ENCODE data around the gene UNC13A. TPM values are rescaled to one million over a fixed set of nuclear protein-coding genes. Genes with fewer than 3 reads are reported as not detected.

The UNC13A gene
- polyA plus RNA-seq, 3 donors = 0.01 TPM; not detected in 2

DNA sequence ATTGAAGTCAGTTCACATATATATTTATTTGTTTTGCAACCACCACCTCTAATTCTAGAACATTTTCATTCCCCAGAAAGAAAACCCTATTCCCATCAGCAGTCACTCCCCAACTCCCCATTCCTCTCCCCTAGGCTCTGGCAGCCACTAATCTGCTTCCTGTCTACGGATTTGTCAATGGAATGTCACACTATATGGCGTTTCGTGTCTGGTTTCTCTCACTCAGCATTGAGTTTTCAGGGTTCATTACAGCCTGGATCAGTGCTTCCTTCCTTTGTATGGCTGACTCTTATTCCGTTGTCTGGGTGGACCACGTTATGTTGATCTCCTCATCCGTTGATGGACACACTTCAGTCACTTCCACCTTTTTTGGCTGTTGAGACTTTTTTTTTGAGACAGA lies 123.4 kb downstream of the UNC13A start:
- no peak for DNase-seq
- Histone ChIP-seq H3K9ac (ENCODE audit: insufficient read depth, low read length, poor library complexity, severe bottlenecking) (no peak overlapping the region), H3K36me3 (replicated peaks in 1 of 2; ENCODE audit: control insufficient read depth in 1 of 2, insufficient read depth in 2 of 2, low read length in 2 of 2) (peaks cover 63 to 86% of the 10 kb centered on the region in 2 donors), H3K79me2 (ENCODE audit: insufficient read depth, low read length) (peaks cover 62% of the 10 kb centered on the region), H3K4me2 (replicated peaks; ENCODE audit: extremely low read depth, low read length, poor library complexity, severe bottlenecking) (no peak overlapping the region), H3K27ac (ENCODE audit: low read depth in 1 of 2, low read length in 2 of 2) (peak overlapping the region in 1 of 2 donors; percentile 51), H3K4me1 (ENCODE audit: control insufficient read depth in 1 of 2, insufficient read depth in 2 of 2, low read length in 2 of 2) (peaks cover 35 to 36% of the 10 kb centered on the region in 2 donors), H3K4me3 (replicated peaks in 1 of 3; ENCODE audit: low read depth in 2 of 3, low read length in 3 of 3) (no peak overlapping the region), H3K27me3 (ENCODE audit: control insufficient read depth in 2 of 2, insufficient read depth in 2 of 2, low read length in 2 of 2) (no peaks in the 10 kb centered on the region), H3K9me3 (replicated peaks in 1 of 2; ENCODE audit: control insufficient read depth in 1 of 2, insufficient read depth in 1 of 2, low read length in 2 of 2) (no peaks in the 10 kb centered on the region), H2AFZ (ENCODE audit: insufficient read depth, low read depth, low read length, poor library complexity, severe bottlenecking) (no peak overlapping the region), H4K20me1 (ENCODE audit: insufficient read depth, low read length) (peaks cover 31% of the 10 kb centered on the region)
- Mint-ChIP-seq H3K9me3 (peaks cover 0 to 2% (median 0%) of the 10 kb centered on the region in 7 donors), H3K4me1 (peaks cover 32% of the 10 kb centered on the region), H3K4me3 (no peak overlapping the region), H3K27me3 (ENCODE audit: low read depth in 3 of 3) (peaks cover 0 to 4% (median 1%) of the 10 kb centered on the region in 3 donors), H3K27ac (peak overlapping the region in 6 of 7 donors; percentile 7 to 84 (median 48)), H3K36me3 (peaks cover 71 to 88% of the 10 kb centered on the region in 2 donors)
- intact Hi-C loops (cut with micrococcal nuclease) = no loop called here
- WGBS (ENCODE audit: insufficient coverage) = 77% methylated on average over 6 of the region's 6 CpGs
- no peak for TF ChIP-seq CTCF (IDR thresholded peaks at IDR 0.05)

- Mint-ChIP-seq H3K4me3 (no peak overlapping the region), H3K27me3 (ENCODE audit: low read depth in 3 of 3) (peaks cover 0 to 4% (median 1%) of the 10 kb centered on the region in 3 donors), H3K27ac (peak overlapping the region; percentile 69 to 96 (median 90)), H3K4me1 (peaks cover 43% of the 10 kb centered on the region), H3K36me3 (peaks cover 58 to 86% of the 10 kb centered on the region in 2 donors), H3K9me3 (peaks cover 0 to 2% (median 0%) of the 10 kb centered on the region in 7 donors)
- no peak for DNase-seq
- peaks cover 27% of the 10 kb centered on the region for H4K20me1 ChIP-seq (ENCODE audit: insufficient read depth, low read length)
- H3K79me2 ChIP-seq (ENCODE audit: insufficient read depth, low read length) = peaks cover 79% of the 10 kb centered on the region
- no peaks in the 10 kb centered on the region for H3K27me3 ChIP-seq (ENCODE audit: control insufficient read depth in 2 of 2, insufficient read depth in 2 of 2, low read length in 2 of 2)
- H3K36me3 ChIP-seq (replicated peaks in 1 of 2; ENCODE audit: control insufficient read depth in 1 of 2, insufficient read depth in 2 of 2, low read length in 2 of 2) = peaks cover 53 to 76% of the 10 kb centered on the region in 2 donors
- peak overlapping the region; percentile 27 to 95 for H3K27ac ChIP-seq (ENCODE audit: low read depth in 1 of 2, low read length in 2 of 2)
- no peak overlapping the region for H3K4me3 ChIP-seq (replicated peaks in 1 of 3; ENCODE audit: low read depth in 2 of 3, low read length in 3 of 3)
- H3K4me2 ChIP-seq (replicated peaks; ENCODE audit: extremely low read depth, low read length, poor library complexity, severe bottlenecking) = no peak overlapping the region
- H3K9me3 ChIP-seq (replicated peaks in 1 of 2; ENCODE audit: control insufficient read depth in 1 of 2, insufficient read depth in 1 of 2, low read length in 2 of 2) = no peaks in the 10 kb centered on the region
- TF ChIP-seq CTCF (IDR thresholded peaks at IDR 0.05) = no peak
- no peak overlapping the region for H2AFZ ChIP-seq (ENCODE audit: insufficient read depth, low read depth, low read length, poor library complexity, severe bottlenecking)
- intact Hi-C loops (cut with micrococcal nuclease) = no loop called here
- H3K9ac ChIP-seq (ENCODE audit: insufficient read depth, low read length, poor library complexity, severe bottlenecking) = no peak overlapping the region
- H3K4me1 ChIP-seq (ENCODE audit: control insufficient read depth in 1 of 2, insufficient read depth in 2 of 2, low read length in 2 of 2) = peaks cover 56 to 59% of the 10 kb centered on the region in 2 donors
- 53% methylated on average over 8 of the region's 11 CpGs for WGBS (ENCODE audit: insufficient coverage)
Measured at GRCh38 chr19:17562561-17562960, 125.6 kb downstream of the UNC13A start.

All from CD14-positive monocyte (primary cell).